Lung (tissue), 12 donors: ENCODE measurements around the gene RALY. TPM values are rescaled to one million over a fixed set of nuclear protein-coding genes. Genes with fewer than 3 reads are reported as not detected.

Source experiments
- ATAC-seq: fragments of 200-7000 bp; cut with Tn5 transposase; one replicate; pipeline ENCODE4 v1.9.1; 2020; ENCODE audit warnings: moderate number of reproducible peaks; ENCODE audit not compliant: insufficient read depth, low FRiP score
- DNase-seq, 3 donors: peaks; one replicate each; pipeline ENCODE4 v3.0.0-alpha.2; 2013 to 2017
- H3K27ac ChIP-seq, 2 donors: one replicate each; pipeline ENCODE4 v1.5.1; 2013; ENCODE audit warnings: mild to moderate bottlenecking in 2 of 2, moderate library complexity in 2 of 2, control low read depth in 1 of 2, inconsistent platforms in 1 of 2, low read depth in 1 of 2, low read length in 1 of 2
- H3K27me3 ChIP-seq, 3 donors: one replicate each; pipeline ENCODE4 v1.5.1; 2013; ENCODE audit warnings: low read length in 2 of 3; ENCODE audit not compliant: control insufficient read depth in 3 of 3, insufficient read depth in 3 of 3
- H3K36me3 ChIP-seq, 4 donors: one replicate each; pipeline ENCODE4 v1.5.1; 2013; ENCODE audit warnings: low read length in 4 of 4, mild to moderate bottlenecking in 1 of 4, moderate library complexity in 1 of 4; ENCODE audit not compliant: control insufficient read depth in 4 of 4, insufficient read depth in 4 of 4
- H3K4me1 ChIP-seq, 5 donors: one replicate each; pipeline ENCODE4 v1.5.1; 2013; ENCODE audit warnings: low read length in 5 of 5, mild to moderate bottlenecking in 2 of 5, moderate library complexity in 1 of 5; ENCODE audit not compliant: control insufficient read depth in 5 of 5, insufficient read depth in 5 of 5
- H3K4me3 ChIP-seq: one replicate; pipeline ENCODE4 v1.5.1; 2013; ENCODE audit warnings: mild to moderate bottlenecking, control low read depth, moderate library complexity
- H3K9ac ChIP-seq, 2 donors: one replicate each; pipeline ENCODE4 v1.5.1; 2013; ENCODE audit warnings: low read length in 2 of 2, control low read depth in 1 of 2; ENCODE audit not compliant: insufficient read depth in 1 of 2
- H3K9me3 ChIP-seq, 4 donors: one replicate each; pipeline ENCODE4 v1.5.1; 2013; ENCODE audit warnings: low read length in 3 of 4, mild to moderate bottlenecking in 1 of 4, moderate library complexity in 1 of 4; ENCODE audit not compliant: control insufficient read depth in 4 of 4, insufficient read depth in 3 of 4
- WGBS, 2 donors: extraction: QIAGEN DNeasy Blood & Tissue Kit; methylation state at CpG; one replicate each; pipeline ENCODE4 v1.1.7; 2013; 5-methylcytosine and 5-hydroxymethylcytosine counted together
- polyA plus RNA-seq, 2 donors: library from polyadenylated mRNA; stranded (reverse); fragments of 200-250 nt; gene quantifications; one replicate each; pipeline ENCODE4 v1.2.1, GENCODE V29; 2013
- total RNA-seq, 2 donors: library from RNA; depleted of rRNA in 1 of 2; stranded (reverse); fragments of >200 nt in 1 of 2; gene quantifications; one replicate each; pipeline ENCODE4 v1.2.1, GENCODE V29; 2014 to 2021
- TF ChIP-seq, protein P1 (sequence below): IDR thresholded peaks from 2 replicates; pipeline ENCODE4 v1.5.1; 2012; ENCODE audit warnings: mild to moderate bottlenecking; ENCODE audit errors: control extremely low read depth, extremely low read depth
- donor health status: control.
- donor health status: control.
- donor health status: Bipolar disorder and iron deficiency.
- donor health status: healthy.
- donor health status: DM: yes; HTN: yes; CAD: no.

Gene RALY
- total and polyA plus RNA-seq, 4 donors = 135 to 157 (median 145) TPM

DNA sequence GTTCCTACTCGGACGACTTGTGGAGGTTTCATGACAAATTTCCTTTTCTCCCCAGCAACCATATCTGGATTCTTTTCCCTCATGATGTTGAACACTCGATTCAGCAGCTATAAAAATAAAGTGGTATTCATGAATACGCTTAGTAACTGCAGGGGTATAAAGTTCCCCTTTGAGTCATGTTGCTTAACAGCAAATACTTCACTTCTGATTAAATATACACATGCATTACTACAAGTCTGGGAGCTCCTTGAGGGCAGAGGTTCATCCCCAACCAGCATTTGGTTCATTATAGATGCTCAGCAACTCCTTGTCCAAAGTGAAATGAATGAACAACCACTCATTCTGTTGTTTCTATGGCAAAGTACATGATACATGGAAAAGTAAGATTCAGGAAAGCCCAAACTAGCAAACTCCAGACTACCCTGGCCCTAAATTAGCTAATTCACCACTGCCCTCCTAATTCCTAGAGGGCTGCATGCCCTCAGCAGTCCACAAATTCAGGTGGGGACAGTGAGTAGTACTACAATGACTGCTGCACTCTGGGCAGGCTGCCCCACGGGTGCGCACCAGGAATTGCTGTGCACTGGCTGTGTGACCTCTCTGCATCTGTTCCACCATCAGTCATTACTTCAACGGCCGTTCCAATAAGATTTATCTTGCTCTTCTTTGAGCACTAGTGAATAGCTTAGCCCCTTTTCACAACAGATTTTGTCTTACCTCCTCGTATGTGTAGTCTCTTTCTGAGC, 103.2 kb downstream of the RALY start:
- DNase-seq (no peak), ATAC-seq (no peak)
- no peaks in the 10 kb centered on the region for H3K27me3 ChIP-seq
- WGBS, 2 donors = 85 to 90% methylated on average over 9 of the region's 9 CpGs
- peaks cover 0 to 3% (median 0%) of the 10 kb centered on the region in 5 donors for H3K4me1 ChIP-seq
- H3K4me3 ChIP-seq = no peak overlapping the region
- H3K36me3 ChIP-seq = peaks cover 41 to 61% (median 54%) of the 10 kb centered on the region in 4 donors
- TF ChIP-seq, protein P1, sequence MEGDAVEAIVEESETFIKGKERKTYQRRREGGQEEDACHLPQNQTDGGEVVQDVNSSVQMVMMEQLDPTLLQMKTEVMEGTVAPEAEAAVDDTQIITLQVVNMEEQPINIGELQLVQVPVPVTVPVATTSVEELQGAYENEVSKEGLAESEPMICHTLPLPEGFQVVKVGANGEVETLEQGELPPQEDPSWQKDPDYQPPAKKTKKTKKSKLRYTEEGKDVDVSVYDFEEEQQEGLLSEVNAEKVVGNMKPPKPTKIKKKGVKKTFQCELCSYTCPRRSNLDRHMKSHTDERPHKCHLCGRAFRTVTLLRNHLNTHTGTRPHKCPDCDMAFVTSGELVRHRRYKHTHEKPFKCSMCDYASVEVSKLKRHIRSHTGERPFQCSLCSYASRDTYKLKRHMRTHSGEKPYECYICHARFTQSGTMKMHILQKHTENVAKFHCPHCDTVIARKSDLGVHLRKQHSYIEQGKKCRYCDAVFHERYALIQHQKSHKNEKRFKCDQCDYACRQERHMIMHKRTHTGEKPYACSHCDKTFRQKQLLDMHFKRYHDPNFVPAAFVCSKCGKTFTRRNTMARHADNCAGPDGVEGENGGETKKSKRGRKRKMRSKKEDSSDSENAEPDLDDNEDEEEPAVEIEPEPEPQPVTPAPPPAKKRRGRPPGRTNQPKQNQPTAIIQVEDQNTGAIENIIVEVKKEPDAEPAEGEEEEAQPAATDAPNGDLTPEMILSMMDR = no peak
- H3K9me3 ChIP-seq = no peaks in the 10 kb centered on the region
- no peak overlapping the region for H3K27ac ChIP-seq
- no peak overlapping the region for H3K9ac ChIP-seq

DNA sequence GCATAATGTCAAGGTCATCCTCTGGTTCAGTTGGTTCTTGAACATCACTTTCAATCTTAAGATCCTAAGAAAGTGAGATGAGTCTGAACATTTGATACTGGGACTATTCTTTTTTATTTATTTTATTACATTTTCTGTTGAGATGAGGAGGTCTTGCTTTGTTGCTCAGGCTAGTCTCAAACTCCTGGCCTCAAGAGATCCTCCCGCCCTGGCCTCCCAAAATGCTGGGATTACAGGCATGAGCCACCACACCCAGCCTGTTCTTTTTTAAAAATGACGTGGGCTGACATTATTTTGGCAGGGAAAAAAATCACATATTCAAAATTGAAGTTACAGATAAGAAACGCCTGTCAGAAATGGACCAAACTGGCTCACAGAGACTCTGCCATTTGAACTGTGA, 104.9 kb downstream of the RALY start:
- Histone ChIP-seq H3K27me3 (no peaks in the 10 kb centered on the region), H3K27ac (no peak overlapping the region), H3K4me3 (no peak overlapping the region), H3K4me1 (peaks cover 0 to 3% (median 0%) of the 10 kb centered on the region in 5 donors), H3K9ac (no peak overlapping the region), H3K36me3 (peaks cover 37 to 56% (median 55%) of the 10 kb centered on the region in 4 donors), H3K9me3 (no peaks in the 10 kb centered on the region)
- WGBS, 2 donors = 75 to 88% methylated on average over 3 of the region's 3 CpGs
- DNase-seq (no peak), ATAC-seq (no peak)
- TF ChIP-seq, protein P1 = no peak

DNA sequence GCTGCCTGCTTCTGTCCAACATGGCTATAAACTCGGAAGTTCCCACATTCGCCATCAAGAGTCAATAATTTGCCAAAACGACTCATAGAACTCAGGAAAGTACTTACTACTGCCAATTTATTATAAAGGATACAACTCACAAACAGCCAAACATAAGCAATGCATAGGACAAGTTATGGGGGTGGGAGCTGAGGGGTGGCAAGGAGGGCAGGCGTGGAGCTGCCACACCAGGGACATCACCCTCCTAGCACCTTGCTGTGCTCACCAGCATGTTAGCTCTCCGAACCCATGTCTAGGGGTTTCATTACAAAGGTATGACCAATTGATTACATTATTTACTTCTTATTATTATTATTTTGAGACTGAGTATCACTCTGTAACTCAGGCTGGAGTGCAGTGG, 106.0 kb downstream of the RALY start:
- WGBS, 2 donors = 89 to 94% methylated on average over 5 of the region's 5 CpGs
- TF ChIP-seq, protein P1 = no peak
- H3K36me3 ChIP-seq = peaks cover 38 to 56% (median 54%) of the 10 kb centered on the region in 4 donors

DNA sequence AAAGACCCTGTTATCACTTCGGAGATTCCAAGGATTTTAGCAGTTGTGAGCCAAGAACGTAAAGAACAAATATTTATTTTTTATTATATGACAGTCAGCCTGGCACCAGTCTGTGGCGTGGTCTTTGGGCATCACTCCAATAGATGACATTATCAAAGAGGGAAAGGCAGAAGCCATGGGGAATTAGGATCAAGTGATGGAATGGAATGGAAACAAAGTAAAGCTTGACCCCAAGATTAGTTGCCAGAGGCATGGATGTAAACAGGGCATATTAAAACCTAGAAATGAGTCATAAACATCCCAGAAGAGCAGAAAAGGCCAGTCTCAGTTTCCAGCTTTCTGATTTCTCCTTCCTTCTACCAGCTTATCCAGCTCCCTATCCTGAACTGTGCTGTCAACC, 106.9 kb downstream of the RALY start:
- Histone ChIP-seq H3K4me1 (peaks cover 0 to 3% (median 2%) of the 10 kb centered on the region in 5 donors), H3K4me3 (no peak overlapping the region), H3K27me3 (no peaks in the 10 kb centered on the region), H3K27ac (no peak overlapping the region), H3K9me3 (no peaks in the 10 kb centered on the region), H3K36me3 (peaks cover 41 to 64% (median 56%) of the 10 kb centered on the region in 4 donors), H3K9ac (no peak overlapping the region)
- TF ChIP-seq, protein P1 = no peak
- 60 to 70% methylated on average over 3 of the region's 3 CpGs for WGBS, 2 donors
- DNase-seq (no peak), ATAC-seq (no peak)

More for the DNA sequence above, 106.0 kb downstream of the RALY start:
- no peak overlapping the region for H3K27ac ChIP-seq
- no peak overlapping the region for H3K4me3 ChIP-seq
- no peaks in the 10 kb centered on the region for H3K9me3 ChIP-seq
- no peak for DNase-seq
- no peaks in the 10 kb centered on the region for H3K27me3 ChIP-seq
- no peak for ATAC-seq
- no peak overlapping the region for H3K9ac ChIP-seq
- peaks cover 0 to 3% (median 2%) of the 10 kb centered on the region in 5 donors for H3K4me1 ChIP-seq
